PC-9 (cell line): Measurements from ENCODE around the gene GAL3ST3. TPM values are rescaled to one million over a fixed set of nuclear protein-coding genes. Genes with fewer than 3 reads are reported as not detected.

Source experiments
- BruUV-seq: library from RNA; stranded (reverse); fragments of 400-500 nt; replicated peaks from 2 replicates; lab custom pipeline; 2021; lab: Mats Ljungman, UMichigan
- CTCF ChIA-PET: fragments of 300-600 bp; sonication (Branson Sonifier 250); formaldehyde crosslinking; loops from one replicate; lab custom pipeline; 2022; ENCODE audit warnings: antibody characterized with exemption; lab: Charles Lee
- POLR2A ChIA-PET: fragments of 300-600 bp; sonication (Branson Sonifier 250); formaldehyde crosslinking; loops from one replicate; lab custom pipeline; 2022; ENCODE audit warnings: antibody characterized with exemption; ENCODE audit not compliant: unreplicated experiment; lab: Charles Lee
- DNase-seq, 2 experiments: peaks; one replicate each; pipeline versions ENCODE4 v3.0.0 to v3.0.0-alpha.2; 2015 to 2022; ENCODE audit warnings: mixed read lengths in 1 of 2
- H2AFZ ChIP-seq: fragments of 200-600 bp; sonication (generic); 2 replicates; pipeline ENCODE4 v1.8.1; 2017; ENCODE audit warnings: antibody characterized with exemption
- H3F3A ChIP-seq: fragments of 200-600 bp; sonication (generic); 2 replicates; pipeline ENCODE4 v1.8.1; 2017; ENCODE audit warnings: antibody characterized with exemption, mild to moderate bottlenecking, low read depth; ENCODE audit not compliant: insufficient read depth
- H3K27ac ChIP-seq: fragments of 200-600 bp; sonication (generic); 2 replicates; pipeline ENCODE4 v1.6.1; 2016; ENCODE audit warnings: mixed run types
- H3K27me3 ChIP-seq: fragments of 200-600 bp; sonication (generic); 2 replicates; pipeline ENCODE4 v1.6.1; 2016; ENCODE audit warnings: low read depth, mixed run types; ENCODE audit not compliant: insufficient read depth
- H3K36me3 ChIP-seq: fragments of 200-600 bp; sonication (generic); 2 replicates; pipeline ENCODE4 v1.6.1; 2016; ENCODE audit warnings: low read depth, mixed run types
- H3K4me1 ChIP-seq: fragments of 200-600 bp; sonication (generic); replicated peaks from 2 replicates; pipeline ENCODE4 v1.6.1; 2016; ENCODE audit warnings: mixed run types; ENCODE audit not compliant: insufficient read depth
- H3K4me2 ChIP-seq: fragments of 200-600 bp; sonication (generic); 2 replicates; pipeline ENCODE4 v1.6.1; 2017; ENCODE audit warnings: mixed run types
- H3K4me3 ChIP-seq: fragments of 200-600 bp; sonication (generic); 2 replicates; pipeline ENCODE4 v1.6.1; 2016; ENCODE audit warnings: mixed run types
- H3K79me2 ChIP-seq: fragments of 200-600 bp; sonication (generic); 2 replicates; pipeline ENCODE4 v1.6.1; 2017; ENCODE audit warnings: low read depth, mixed run types
- H3K9me2 ChIP-seq: fragments of 200-600 bp; sonication (generic); 2 replicates; pipeline ENCODE4 v1.8.1; 2017; ENCODE audit warnings: mild to moderate bottlenecking; ENCODE audit not compliant: insufficient read depth
- H3K9me3 ChIP-seq: fragments of 200-600 bp; sonication (generic); 2 replicates; pipeline ENCODE4 v1.8.1; 2016; ENCODE audit warnings: low read depth; ENCODE audit not compliant: insufficient read depth
- H4K20me1 ChIP-seq: fragments of 200-600 bp; sonication (generic); 2 replicates; pipeline ENCODE4 v1.8.1; 2017; ENCODE audit not compliant: insufficient read depth
- CTCF ChIP-seq: fragments of 200-600 bp; sonication (generic); conservative IDR thresholded peaks from 2 replicates; pipeline ENCODE4 v1.6.1; 2017; ENCODE audit warnings: mixed run types, antibody characterized with exemption, mild to moderate bottlenecking, moderate library complexity
- EZH2 ChIP-seq: fragments of 200-600 bp; sonication (generic); IDR thresholded peaks from 2 replicates; pipeline ENCODE4 v1.8.0; 2017; ENCODE audit warnings: antibody characterized with exemption, low read depth
- intact Hi-C: fragments of 100-400 bp; cut with micrococcal nuclease; formaldehyde crosslinking; loops from one replicate; pipeline ENCODE4 v1.10.0; 2022; ENCODE audit not compliant: unreplicated experiment
- total RNA-seq: library from RNA; stranded (reverse); gene quantifications from 2 replicates; pipeline ENCODE4 v1.2.3, GENCODE V29; 2021

GAL3ST3 gene
- total RNA-seq, 1 experiment from 2014 or later, result not detected

- Histone ChIP-seq H3K4me2 (peak overlapping the region; percentile 57), H3K79me2 (0 out of 2 replicates have a peak, but pooled peaks cover 4% of the 10 kb centered on the region), H3K4me3 (no peak overlapping the region), H3K9me2 (no peaks in the 10 kb centered on the region), H3K27ac (peak overlapping the region; percentile 38), H4K20me1 (no peaks in the 10 kb centered on the region), H3K9me3 (no peaks in the 10 kb centered on the region), H3K4me1 (peaks cover 60% of the 10 kb centered on the region), H3K27me3 (no peaks in the 10 kb centered on the region), H2AFZ (no peak overlapping the region), H3F3A (peaks cover 40% of the 10 kb centered on the region), H3K36me3 (no peaks in the 10 kb centered on the region)
- TF ChIP-seq CTCF (no peak), EZH2 (no peak)
- ChIA-PET POLR2A (interaction anchor here (0.5 kb wide), 1 partner anchor 14 kb away, joined by 15 read pairs; no protein-coding TSS in a partner anchor), CTCF (no interaction called here)
- BruUV-seq, result TSS peak; percentile 20
- DNase-seq, result no peak
- intact Hi-C loops, result loop anchor here (5.0 kb wide), 4 partner anchors 252 to 458 kb away; partner anchors contain the start of genes FAM89B, LTBP3, RAB1B and ZNRD2
Observed at GRCh38 chr11:66014804-66015453, 34.0 kb downstream of the GAL3ST3 start.

DNA sequence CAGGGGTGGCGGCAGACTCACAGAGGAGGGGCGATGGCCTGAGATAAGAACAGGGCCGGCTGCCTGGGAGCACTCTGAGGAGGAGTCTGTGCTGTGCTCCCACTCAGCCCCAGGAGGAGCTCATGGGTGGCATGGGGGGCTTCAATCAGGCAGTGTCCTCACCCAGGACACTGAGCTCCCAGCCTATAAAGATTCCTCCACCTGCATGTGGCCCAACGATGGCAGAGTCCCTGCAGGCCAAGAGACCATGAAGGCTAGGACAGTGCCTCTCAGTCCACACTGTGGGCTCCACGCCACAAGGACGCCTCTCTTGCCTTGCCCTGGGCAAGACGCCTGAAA, 35.2 kb downstream of the GAL3ST3 start:
- H3K79me2 ChIP-seq, result 0 out of 2 replicates have a peak, but pooled peaks cover 4% of the 10 kb centered on the region
- H4K20me1 ChIP-seq, result no peaks in the 10 kb centered on the region
- CTCF ChIA-PET, result no interaction called here
- TF ChIP-seq EZH2 (no peak), CTCF (no peak)
- H2AFZ ChIP-seq, result no peak overlapping the region
- BruUV-seq, result no TSS peak
- H3K27me3 ChIP-seq, result no peaks in the 10 kb centered on the region
- DNase-seq, result no peak
- no peaks in the 10 kb centered on the region for H3K36me3 ChIP-seq
- POLR2A ChIA-PET, result no interaction called here
- intact Hi-C loops, result loop anchor here (1.0 to 5.0 kb wide), 6 partner anchors 11 to 456 kb away; partner anchors contain the start of genes BANF1, EIF1AD, FAM89B and LTBP3
- no peak overlapping the region for H3K4me3 ChIP-seq
- H3K4me2 ChIP-seq, result peak overlapping the region; percentile 75
- no peaks in the 10 kb centered on the region for H3K9me3 ChIP-seq
- H3F3A ChIP-seq, result peaks cover 47% of the 10 kb centered on the region
- H3K27ac ChIP-seq, result peak overlapping the region; percentile 43
- H3K9me2 ChIP-seq, result no peaks in the 10 kb centered on the region
- H3K4me1 ChIP-seq, result peaks cover 62% of the 10 kb centered on the region

DNA sequence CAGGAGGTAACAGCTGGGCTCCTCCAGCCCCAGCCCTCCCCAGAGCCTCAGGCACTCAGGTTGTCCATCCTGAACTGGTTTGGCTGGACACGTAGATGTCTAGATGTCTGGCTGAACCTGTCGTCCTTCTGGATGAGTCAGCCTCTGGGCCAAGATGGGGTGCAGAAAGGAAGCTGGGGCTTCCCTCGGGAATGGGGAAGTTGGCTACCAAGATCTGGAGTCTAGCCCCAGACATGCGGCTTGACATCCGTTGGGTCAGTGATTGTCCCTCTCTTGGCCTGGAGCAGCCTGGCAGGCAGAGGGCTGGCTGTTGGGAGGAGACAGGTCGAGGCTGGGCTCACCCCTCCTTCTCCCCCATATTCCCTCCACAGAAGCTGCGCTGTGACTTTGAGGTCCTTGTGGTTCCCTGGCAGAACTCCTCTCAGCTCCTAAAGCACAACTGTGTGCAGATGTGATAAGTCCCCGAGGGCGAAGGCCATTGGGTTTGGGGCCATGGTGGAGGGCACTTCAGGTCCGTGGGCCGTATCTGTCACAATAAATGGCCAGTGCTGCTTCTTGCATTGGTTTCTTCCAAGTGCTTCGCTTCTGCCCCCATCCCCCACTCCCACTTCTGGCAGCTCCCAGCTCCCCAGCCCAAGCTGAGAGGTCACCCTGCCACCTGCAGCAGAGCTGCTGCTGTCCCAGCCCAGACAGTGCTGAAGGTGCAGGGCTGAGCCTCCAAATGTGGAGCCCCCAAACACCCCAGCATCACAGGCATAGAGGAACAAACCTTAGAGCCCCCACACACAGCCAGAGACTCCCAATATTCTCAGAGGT, 35.8 kb downstream of the GAL3ST3 start:
- Histone ChIP-seq H3K4me2 (peak overlapping the region; percentile 75), H3K27ac (peak overlapping the region; percentile 43), H3F3A (peaks cover 53% of the 10 kb centered on the region), H3K36me3 (no peaks in the 10 kb centered on the region), H3K4me3 (peak overlapping the region; percentile 1; the same call in 1 of the 2 replicates), H3K9me2 (no peaks in the 10 kb centered on the region), H3K9me3 (no peaks in the 10 kb centered on the region), H3K4me1 (peaks cover 68% of the 10 kb centered on the region), H3K79me2 (0 out of 2 replicates have a peak, but pooled peaks cover 4% of the 10 kb centered on the region), H4K20me1 (no peaks in the 10 kb centered on the region), H3K27me3 (no peaks in the 10 kb centered on the region), H2AFZ (no peak overlapping the region)
- TF ChIP-seq EZH2, result no peak
- TF ChIP-seq CTCF, result no peak
- ChIA-PET CTCF (interaction anchor here (0.6 to 0.8 kb wide), 3 partner anchors 9 to 35 kb away, joined by 3 to 6 read pairs (median 3); no protein-coding TSS in a partner anchor), POLR2A (interaction anchor here (0.6 to 0.7 kb wide), 3 partner anchors 12 to 113 kb away, joined by 3 to 29 read pairs (median 3); no protein-coding TSS in a partner anchor)
- BruUV-seq, result TSS peak; percentile 12
- intact Hi-C loops, result loop anchor here (1.0 to 5.0 kb wide), 6 partner anchors 11 to 456 kb away; partner anchors contain the start of genes BANF1, EIF1AD, FAM89B and LTBP3
- DNase-seq, result peak; percentile 97 to 100
